Measurements from ENCODE around the gene HCFC1R1. TPM values are rescaled to one million over a fixed set of nuclear protein-coding genes. Genes with fewer than 3 reads are reported as not detected.

The HCFC1R1 gene
- total and polyA plus RNA-seq, 7 donors = 23.1 to 82.5 (median 52.9) TPM

DNA sequence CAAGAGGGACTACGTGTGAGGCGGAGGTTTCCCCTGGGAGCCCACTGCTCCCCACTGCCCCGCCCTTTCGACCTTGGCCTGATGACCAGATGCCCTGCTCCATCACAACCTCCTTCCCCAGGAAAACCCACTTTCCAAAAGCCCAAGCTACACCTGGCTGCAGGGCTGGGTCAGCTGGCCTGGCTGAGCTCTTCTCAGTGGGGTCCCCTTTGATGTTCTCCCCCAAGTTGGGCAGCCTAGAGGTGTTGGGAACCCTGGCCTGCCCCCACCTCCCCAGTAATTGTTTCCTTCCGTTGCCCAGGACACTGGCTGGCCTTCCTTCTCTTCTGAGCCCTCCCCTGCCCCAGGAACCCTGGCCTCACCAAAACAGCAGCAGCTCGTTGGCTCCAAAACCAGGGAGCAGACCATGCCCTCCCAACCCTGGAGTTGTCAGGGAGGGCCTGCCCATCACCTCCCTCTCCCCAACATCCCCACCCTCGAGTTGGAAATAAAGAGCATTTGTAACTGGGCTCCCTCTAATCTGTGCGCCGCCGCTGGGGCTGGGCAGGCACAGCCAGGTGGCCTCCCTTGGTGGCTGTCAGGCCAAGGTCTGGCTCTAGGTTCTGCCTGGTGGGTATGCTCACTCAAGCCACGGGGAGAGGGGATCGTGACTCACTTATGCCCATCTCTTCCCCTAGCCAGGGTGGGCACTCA is 9.6 kb downstream of the HCFC1R1 start:
- H3K9me3 ChIP-seq = no peaks in the 10 kb centered on the region
- TF ChIP-seq EP300 (IDR thresholded peaks at IDR 0.05) (no peak), POLR2A (IDR thresholded peaks at IDR 0.05) (no peak), POLR2AphosphoS5 (IDR thresholded peaks at IDR 0.05) (no peak)
- TF ChIP-seq, protein P1, sequence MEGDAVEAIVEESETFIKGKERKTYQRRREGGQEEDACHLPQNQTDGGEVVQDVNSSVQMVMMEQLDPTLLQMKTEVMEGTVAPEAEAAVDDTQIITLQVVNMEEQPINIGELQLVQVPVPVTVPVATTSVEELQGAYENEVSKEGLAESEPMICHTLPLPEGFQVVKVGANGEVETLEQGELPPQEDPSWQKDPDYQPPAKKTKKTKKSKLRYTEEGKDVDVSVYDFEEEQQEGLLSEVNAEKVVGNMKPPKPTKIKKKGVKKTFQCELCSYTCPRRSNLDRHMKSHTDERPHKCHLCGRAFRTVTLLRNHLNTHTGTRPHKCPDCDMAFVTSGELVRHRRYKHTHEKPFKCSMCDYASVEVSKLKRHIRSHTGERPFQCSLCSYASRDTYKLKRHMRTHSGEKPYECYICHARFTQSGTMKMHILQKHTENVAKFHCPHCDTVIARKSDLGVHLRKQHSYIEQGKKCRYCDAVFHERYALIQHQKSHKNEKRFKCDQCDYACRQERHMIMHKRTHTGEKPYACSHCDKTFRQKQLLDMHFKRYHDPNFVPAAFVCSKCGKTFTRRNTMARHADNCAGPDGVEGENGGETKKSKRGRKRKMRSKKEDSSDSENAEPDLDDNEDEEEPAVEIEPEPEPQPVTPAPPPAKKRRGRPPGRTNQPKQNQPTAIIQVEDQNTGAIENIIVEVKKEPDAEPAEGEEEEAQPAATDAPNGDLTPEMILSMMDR (IDR thresholded peaks at IDR 0.05) = no peak
- no peak overlapping the region for H3K27ac ChIP-seq
- peaks cover 0 to 10% (median 8%) of the 10 kb centered on the region in 4 donors for H3K4me1 ChIP-seq
- H3K36me3 ChIP-seq = no peaks in the 10 kb centered on the region
- H3K27me3 ChIP-seq = peaks cover 30 to 76% (median 67%) of the 10 kb centered on the region in 3 donors
- no peak overlapping the region for H3K4me3 ChIP-seq
- 76 to 78% methylated on average over 12 of the region's 12 CpGs for WGBS, 2 donors
- intact Hi-C loops (cut with DNase I) = no loop called here
- DNase-seq = no peak

DNA sequence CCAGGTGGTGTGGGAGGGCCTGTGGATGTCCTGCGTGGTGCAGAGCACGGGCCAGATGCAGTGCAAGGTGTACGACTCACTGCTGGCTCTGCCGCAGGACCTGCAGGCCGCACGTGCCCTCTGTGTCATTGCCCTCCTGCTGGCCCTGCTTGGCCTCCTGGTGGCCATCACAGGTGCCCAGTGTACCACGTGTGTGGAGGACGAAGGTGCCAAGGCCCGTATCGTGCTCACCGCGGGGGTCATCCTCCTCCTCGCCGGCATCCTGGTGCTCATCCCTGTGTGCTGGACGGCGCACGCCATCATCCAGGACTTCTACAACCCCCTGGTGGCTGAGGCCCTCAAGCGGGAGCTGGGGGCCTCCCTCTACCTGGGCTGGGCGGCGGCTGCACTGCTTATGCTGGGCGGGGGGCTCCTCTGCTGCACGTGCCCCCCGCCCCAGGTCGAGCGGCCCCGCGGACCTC is 10.2 kb downstream of the HCFC1R1 start:
- Histone ChIP-seq H3K27ac (no peak overlapping the region), H3K27me3 (peaks cover 31 to 76% (median 67%) of the 10 kb centered on the region in 3 donors), H3K4me1 (peaks cover 0 to 10% (median 8%) of the 10 kb centered on the region in 4 donors), H3K4me3 (no peak overlapping the region), H3K36me3 (no peaks in the 10 kb centered on the region), H3K9me3 (no peaks in the 10 kb centered on the region)
- WGBS, 2 donors = 77 to 84% methylated on average over 27 of the region's 27 CpGs
- intact Hi-C loops (cut with DNase I) = no loop called here
- DNase-seq = no peak
- TF ChIP-seq, protein P1 (IDR thresholded peaks at IDR 0.05) = no peak
- TF ChIP-seq POLR2A (IDR thresholded peaks at IDR 0.05) = no peak

DNA sequence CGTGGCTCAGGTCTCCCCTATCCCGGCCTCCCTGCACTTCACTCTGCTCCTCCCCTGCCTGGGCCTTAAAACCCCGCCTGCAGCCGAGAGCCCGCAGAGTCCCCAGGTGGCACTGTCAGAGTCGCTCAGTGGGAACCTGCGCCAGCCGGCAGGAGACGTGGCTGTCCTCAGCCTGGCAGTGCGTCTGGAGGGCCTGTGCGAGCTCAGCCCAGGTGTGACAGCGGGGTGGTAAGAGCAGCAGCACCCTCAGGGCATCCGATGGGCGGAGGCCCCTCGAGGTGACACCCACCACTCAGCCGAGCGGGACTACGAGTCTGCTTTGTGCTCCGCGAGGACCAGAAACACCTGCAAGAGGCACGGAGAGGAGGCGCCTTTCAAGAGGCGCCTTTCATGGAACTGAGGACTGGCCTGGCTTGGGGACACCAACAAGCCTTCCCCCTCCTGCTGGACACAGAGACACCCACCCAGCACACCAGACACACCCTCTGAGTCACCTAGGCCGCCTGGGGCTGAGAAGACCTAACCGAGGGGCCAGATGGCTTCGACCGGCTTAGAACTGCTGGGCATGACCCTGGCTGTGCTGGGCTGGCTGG is 10.8 kb downstream of the HCFC1R1 start, which contains the start of gene CLDN9:
CLDN9 (plus strand) TSS at position 96 of the 593 bp plus-strand sequence; CDS start at position 536, 440 bp downstream.
- DNase-seq = no peak
- peaks cover 30 to 76% (median 67%) of the 10 kb centered on the region in 3 donors for H3K27me3 ChIP-seq

DNA sequence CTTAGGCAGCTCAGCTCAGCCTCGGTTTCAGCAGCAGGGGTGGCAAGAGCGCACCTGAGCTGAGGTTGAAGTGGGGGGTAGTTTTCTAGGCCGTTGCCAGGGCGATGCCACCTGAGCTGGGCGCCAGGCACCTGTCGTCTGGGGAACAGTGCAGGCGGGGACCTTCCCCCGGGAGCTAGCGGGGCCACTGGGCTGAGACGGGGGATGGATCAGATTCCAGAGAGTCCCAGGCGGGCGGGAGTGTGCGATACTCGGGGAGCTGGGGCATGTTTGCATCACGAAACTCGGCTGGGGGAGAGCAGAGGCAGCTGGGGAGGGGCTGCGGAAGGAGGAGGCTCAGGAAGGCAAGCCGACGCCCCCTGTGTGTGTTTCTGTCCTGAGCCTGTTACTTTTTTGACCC is 11.5 kb downstream of the HCFC1R1 start:
- H3K9me3 ChIP-seq = no peaks in the 10 kb centered on the region
- no peaks in the 10 kb centered on the region for H3K4me1 ChIP-seq
- TF ChIP-seq EP300 (IDR thresholded peaks at IDR 0.05) (no peak), POLR2A (IDR thresholded peaks at IDR 0.05) (no peak), POLR2AphosphoS5 (IDR thresholded peaks at IDR 0.05) (no peak)
- TF ChIP-seq, protein P1 (IDR thresholded peaks at IDR 0.05) = no peak
- H3K36me3 ChIP-seq = no peaks in the 10 kb centered on the region
- H3K27ac ChIP-seq = no peak overlapping the region
- H3K27me3 ChIP-seq = peaks cover 23 to 76% (median 67%) of the 10 kb centered on the region in 3 donors
- no peak overlapping the region for H3K4me3 ChIP-seq
- intact Hi-C loops (cut with DNase I) = no loop called here
- 13 to 34% methylated on average over 19 of the region's 19 CpGs for WGBS, 2 donors
- DNase-seq = no peak

More for the DNA sequence above, 10.8 kb downstream of the HCFC1R1 start, which contains the start of gene CLDN9:
- 27 to 43% methylated on average over 27 of the region's 27 CpGs for WGBS, 2 donors
- Histone ChIP-seq H3K4me1 (peaks cover 0 to 7% (median 4%) of the 10 kb centered on the region in 4 donors), H3K9me3 (no peaks in the 10 kb centered on the region), H3K27ac (no peak within 1 kb of the TSS), H3K4me3 (no peak within 1 kb of the TSS), H3K36me3 (no peaks in the 10 kb centered on the region)
- TF ChIP-seq, protein P1 (IDR thresholded peaks at IDR 0.05) = no peak
- TF ChIP-seq POLR2AphosphoS5 (IDR thresholded peaks at IDR 0.05) (no peak), POLR2A (IDR thresholded peaks at IDR 0.05) (no peak), EP300 (IDR thresholded peaks at IDR 0.05) (no peak)
- intact Hi-C loops (cut with DNase I) = no loop called here

All from sigmoid colon (tissue), 7 donors.